ENCODE data around the gene PANK4.

Gene PANK4

GRCh38 chr1:2519729-2520128, 6.7 kb downstream of the PANK4 start:
- H3F3A ChIP-seq (ENCODE audit: control insufficient read depth, insufficient read depth), result no peaks in the 10 kb centered on the region
- H3K9me2 ChIP-seq (replicated peaks; ENCODE audit: control insufficient read depth, low read length), result no peaks in the 10 kb centered on the region
- no peak overlapping the region for H3K4me3 ChIP-seq (ENCODE audit: low read length)
- H3K4me2 ChIP-seq (ENCODE audit: low read length), result no peak overlapping the region
- H4K20me1 ChIP-seq (ENCODE audit: control insufficient read depth, insufficient read depth, low read depth, low read length), result peaks cover 16% of the 10 kb centered on the region
- no peaks in the 10 kb centered on the region for H3K27me3 ChIP-seq (ENCODE audit: control insufficient read depth, low read length)
- H3K9me3 ChIP-seq (ENCODE audit: control insufficient read depth, insufficient read depth, low read length), result no peaks in the 10 kb centered on the region
- peaks cover 35% of the 10 kb centered on the region for H3K79me2 ChIP-seq (ENCODE audit: control insufficient read depth, low read length)
- H3K27ac ChIP-seq (ENCODE audit: low read depth, low read length), result no peak overlapping the region
- TF ChIP-seq CTCF (IDR thresholded peaks at IDR 0.05; ENCODE audit: low read depth, low read length, poor library complexity, severe bottlenecking) (no peak), EZH2phosphoT487 (IDR thresholded peaks at IDR 0.05; ENCODE audit: borderline replicate concordance, low read length) (no peak)
- H3K36me3 ChIP-seq (ENCODE audit: control insufficient read depth, low read length), result peaks cover 72% of the 10 kb centered on the region
- H3K4me1 ChIP-seq (ENCODE audit: control insufficient read depth, low read length), result peaks cover 11% of the 10 kb centered on the region

- H3K27ac ChIP-seq (ENCODE audit: low read depth, low read length), result no peak overlapping the region
- TF ChIP-seq CTCF (IDR thresholded peaks at IDR 0.05; ENCODE audit: low read depth, low read length, poor library complexity, severe bottlenecking) (no peak), EZH2phosphoT487 (IDR thresholded peaks at IDR 0.05; ENCODE audit: borderline replicate concordance, low read length) (no peak)
- no peaks in the 10 kb centered on the region for H3F3A ChIP-seq (ENCODE audit: control insufficient read depth, insufficient read depth)
- H3K27me3 ChIP-seq (ENCODE audit: control insufficient read depth, low read length), result no peaks in the 10 kb centered on the region
- no peaks in the 10 kb centered on the region for H3K9me3 ChIP-seq (ENCODE audit: control insufficient read depth, insufficient read depth, low read length)
- no peak overlapping the region for H3K4me3 ChIP-seq (ENCODE audit: low read length)
- H3K9me2 ChIP-seq (replicated peaks; ENCODE audit: control insufficient read depth, low read length), result no peaks in the 10 kb centered on the region
- H3K4me1 ChIP-seq (ENCODE audit: control insufficient read depth, low read length), result peaks cover 5% of the 10 kb centered on the region
- peaks cover 74% of the 10 kb centered on the region for H3K36me3 ChIP-seq (ENCODE audit: control insufficient read depth, low read length)
- H3K79me2 ChIP-seq (ENCODE audit: control insufficient read depth, low read length), result peaks cover 29% of the 10 kb centered on the region
- H3K4me2 ChIP-seq (ENCODE audit: low read length), result no peak overlapping the region
- peaks cover 10% of the 10 kb centered on the region for H4K20me1 ChIP-seq (ENCODE audit: control insufficient read depth, insufficient read depth, low read depth, low read length)
Measured at GRCh38 chr1:2519029-2519685, 7.2 kb downstream of the PANK4 start.

GRCh38 chr1:2518528-2518927, 7.9 kb downstream of the PANK4 start:
- no peaks in the 10 kb centered on the region for H3K27me3 ChIP-seq (ENCODE audit: control insufficient read depth, low read length)
- no peak overlapping the region for H3K4me2 ChIP-seq (ENCODE audit: low read length)
- peaks cover 23% of the 10 kb centered on the region for H3K79me2 ChIP-seq (ENCODE audit: control insufficient read depth, low read length)
- TF ChIP-seq EZH2phosphoT487 (IDR thresholded peaks at IDR 0.05; ENCODE audit: borderline replicate concordance, low read length), result no peak
- no peak for TF ChIP-seq CTCF (IDR thresholded peaks at IDR 0.05; ENCODE audit: low read depth, low read length, poor library complexity, severe bottlenecking)
- no peaks in the 10 kb centered on the region for H3K4me1 ChIP-seq (ENCODE audit: control insufficient read depth, low read length)
- peaks cover 80% of the 10 kb centered on the region for H3K36me3 ChIP-seq (ENCODE audit: control insufficient read depth, low read length)
- peaks cover 5% of the 10 kb centered on the region; the same call in 1 of the 2 replicates for H4K20me1 ChIP-seq (ENCODE audit: control insufficient read depth, insufficient read depth, low read depth, low read length)
- H3F3A ChIP-seq (ENCODE audit: control insufficient read depth, insufficient read depth), result no peaks in the 10 kb centered on the region
- H3K4me3 ChIP-seq (ENCODE audit: low read length), result no peak overlapping the region
- no peaks in the 10 kb centered on the region for H3K9me3 ChIP-seq (ENCODE audit: control insufficient read depth, insufficient read depth, low read length)
- no peaks in the 10 kb centered on the region for H3K9me2 ChIP-seq (replicated peaks; ENCODE audit: control insufficient read depth, low read length)
- H3K27ac ChIP-seq (ENCODE audit: low read depth, low read length), result no peak overlapping the region

Data from DOHH2 (cell line).